Measurements from ENCODE around the gene MMP17.
"Not testable (repeated sequence)": the region's sequence is repeated elsewhere in the genome, so short reads cannot be mapped to it uniquely, and the experiment has no call there.

MMP17 gene

DNA sequence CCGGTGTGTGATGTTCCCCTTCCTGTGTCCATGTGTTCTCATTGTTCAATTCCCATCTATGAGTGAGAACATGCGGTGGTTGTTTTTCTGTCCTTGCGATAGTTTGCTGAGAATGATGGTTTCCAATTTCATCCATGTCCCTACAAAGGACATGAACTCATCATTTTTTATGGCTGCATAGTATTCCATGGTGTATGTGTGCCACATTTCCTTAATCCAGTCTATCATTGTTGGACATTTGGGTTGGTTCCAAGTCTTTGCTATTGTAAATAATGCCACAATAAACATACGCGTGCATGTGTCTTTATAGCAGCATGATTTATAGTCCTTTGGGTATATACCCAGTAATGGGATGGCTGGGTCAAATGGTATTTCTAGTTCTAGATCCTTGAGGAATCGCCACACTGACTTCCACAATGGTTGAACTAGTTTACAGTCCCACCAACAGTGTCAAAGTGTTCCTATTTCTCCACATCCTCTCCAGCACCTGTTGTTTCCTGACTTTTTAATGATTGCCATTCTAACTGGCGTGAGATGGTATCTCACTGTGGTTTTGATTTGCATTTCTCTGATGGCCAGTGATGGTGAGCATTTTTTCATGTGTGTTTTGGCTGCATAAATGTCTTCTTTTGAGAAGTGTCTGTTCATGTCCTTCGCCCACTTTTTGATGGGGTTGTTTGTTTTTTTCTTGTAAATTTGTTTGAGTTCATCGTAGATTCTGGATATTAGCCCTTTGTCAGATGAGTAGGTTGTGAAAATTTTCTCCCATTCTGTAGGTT is 18.5 kb upstream of the MMP17 start:
- H3K27ac ChIP-seq (ENCODE audit: extremely low read depth, low read depth, low read length); H3K4me3 ChIP-seq (ENCODE audit: low read depth, low read length); H3K4me1 ChIP-seq (ENCODE audit: control insufficient read depth, insufficient read depth, low read length); H3K9me3 ChIP-seq (ENCODE audit: control insufficient read depth, insufficient read depth, low read depth, low read length); POLR2A ChIA-PET; H3K36me3 ChIP-seq (ENCODE audit: control insufficient read depth in 2 of 2, insufficient read depth in 1 of 2, low read length in 2 of 2); CTCF ChIA-PET: not testable (repeated sequence)
- 0 out of 2 replicates have a peak, but pooled peaks have one; percentile 10 for TF ChIP-seq SCRT2 (tag by site-specific recombination; IDR thresholded peaks at IDR 0.05)
- TF ChIP-seq ZNF184 (tag by site-specific recombination; IDR thresholded peaks at IDR 0.05) = peak; percentile 40; the same call in 1 of the 2 replicates
- peak; percentile 80 for TF ChIP-seq ZNF146 (tag by site-specific recombination; IDR thresholded peaks at IDR 0.05)

DNA sequence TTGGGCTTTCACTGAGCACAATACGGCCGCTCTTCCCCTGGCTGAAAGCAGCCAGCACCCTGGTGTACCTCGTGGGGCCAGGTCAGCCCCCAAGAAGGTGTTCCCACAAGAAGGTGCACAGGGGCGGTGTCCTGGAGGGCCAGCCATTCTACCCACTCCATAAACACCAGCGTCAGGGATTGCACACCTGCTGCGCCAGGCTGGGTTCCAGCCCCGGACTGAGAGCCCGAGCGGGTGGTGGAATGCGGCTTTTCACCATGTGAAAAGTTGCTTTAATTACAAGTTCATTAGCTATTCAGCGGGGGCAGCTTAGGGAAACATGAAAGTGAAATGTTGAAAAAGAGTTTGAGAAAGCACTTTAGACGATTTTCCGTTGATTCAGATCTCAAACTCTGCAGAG is 17.5 kb upstream of the MMP17 start:
- ChIA-PET CTCF (no interaction called here), POLR2A (no interaction called here)
- no peaks in the 10 kb centered on the region for H3K36me3 ChIP-seq (ENCODE audit: control insufficient read depth in 2 of 2, insufficient read depth in 1 of 2, low read length in 2 of 2)
- H3K9me3 ChIP-seq (ENCODE audit: control insufficient read depth, insufficient read depth, low read depth, low read length) = no peaks in the 10 kb centered on the region
- TF ChIP-seq ZNF133 (tag by site-specific recombination; IDR thresholded peaks at IDR 0.05) (no peak), ZNF169 (tag by site-specific recombination; IDR thresholded peaks at IDR 0.05) (no peak), KLF16 (tag by site-specific recombination; IDR thresholded peaks at IDR 0.05) (no peak), ZNF132 (tag by site-specific recombination; IDR thresholded peaks at IDR 0.05; ENCODE audit: borderline replicate concordance) (no peak), ZIC2 (tag by site-specific recombination; IDR thresholded peaks at IDR 0.05) (no peak), ZXDB (tag by site-specific recombination; IDR thresholded peaks at IDR 0.05) (no peak), ZNF184 (tag by site-specific recombination; IDR thresholded peaks at IDR 0.05) (no peak), GLIS1 (tag by site-specific recombination; IDR thresholded peaks at IDR 0.05) (no peak), KLF1 (tag by site-specific recombination; IDR thresholded peaks at IDR 0.05) (no peak), ZNF146 (tag by site-specific recombination; IDR thresholded peaks at IDR 0.05) (no peak), ZNF239 (tag by site-specific recombination; IDR thresholded peaks at IDR 0.05) (no peak)
- TF ChIP-seq, protein P1, sequence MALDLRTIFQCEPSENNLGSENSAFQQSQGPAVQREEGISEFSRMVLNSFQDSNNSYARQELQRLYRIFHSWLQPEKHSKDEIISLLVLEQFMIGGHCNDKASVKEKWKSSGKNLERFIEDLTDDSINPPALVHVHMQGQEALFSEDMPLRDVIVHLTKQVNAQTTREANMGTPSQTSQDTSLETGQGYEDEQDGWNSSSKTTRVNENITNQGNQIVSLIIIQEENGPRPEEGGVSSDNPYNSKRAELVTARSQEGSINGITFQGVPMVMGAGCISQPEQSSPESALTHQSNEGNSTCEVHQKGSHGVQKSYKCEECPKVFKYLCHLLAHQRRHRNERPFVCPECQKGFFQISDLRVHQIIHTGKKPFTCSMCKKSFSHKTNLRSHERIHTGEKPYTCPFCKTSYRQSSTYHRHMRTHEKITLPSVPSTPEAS (tag by site-specific recombination; IDR thresholded peaks at IDR 0.05) = no peak
- TF ChIP-seq, protein P2, sequence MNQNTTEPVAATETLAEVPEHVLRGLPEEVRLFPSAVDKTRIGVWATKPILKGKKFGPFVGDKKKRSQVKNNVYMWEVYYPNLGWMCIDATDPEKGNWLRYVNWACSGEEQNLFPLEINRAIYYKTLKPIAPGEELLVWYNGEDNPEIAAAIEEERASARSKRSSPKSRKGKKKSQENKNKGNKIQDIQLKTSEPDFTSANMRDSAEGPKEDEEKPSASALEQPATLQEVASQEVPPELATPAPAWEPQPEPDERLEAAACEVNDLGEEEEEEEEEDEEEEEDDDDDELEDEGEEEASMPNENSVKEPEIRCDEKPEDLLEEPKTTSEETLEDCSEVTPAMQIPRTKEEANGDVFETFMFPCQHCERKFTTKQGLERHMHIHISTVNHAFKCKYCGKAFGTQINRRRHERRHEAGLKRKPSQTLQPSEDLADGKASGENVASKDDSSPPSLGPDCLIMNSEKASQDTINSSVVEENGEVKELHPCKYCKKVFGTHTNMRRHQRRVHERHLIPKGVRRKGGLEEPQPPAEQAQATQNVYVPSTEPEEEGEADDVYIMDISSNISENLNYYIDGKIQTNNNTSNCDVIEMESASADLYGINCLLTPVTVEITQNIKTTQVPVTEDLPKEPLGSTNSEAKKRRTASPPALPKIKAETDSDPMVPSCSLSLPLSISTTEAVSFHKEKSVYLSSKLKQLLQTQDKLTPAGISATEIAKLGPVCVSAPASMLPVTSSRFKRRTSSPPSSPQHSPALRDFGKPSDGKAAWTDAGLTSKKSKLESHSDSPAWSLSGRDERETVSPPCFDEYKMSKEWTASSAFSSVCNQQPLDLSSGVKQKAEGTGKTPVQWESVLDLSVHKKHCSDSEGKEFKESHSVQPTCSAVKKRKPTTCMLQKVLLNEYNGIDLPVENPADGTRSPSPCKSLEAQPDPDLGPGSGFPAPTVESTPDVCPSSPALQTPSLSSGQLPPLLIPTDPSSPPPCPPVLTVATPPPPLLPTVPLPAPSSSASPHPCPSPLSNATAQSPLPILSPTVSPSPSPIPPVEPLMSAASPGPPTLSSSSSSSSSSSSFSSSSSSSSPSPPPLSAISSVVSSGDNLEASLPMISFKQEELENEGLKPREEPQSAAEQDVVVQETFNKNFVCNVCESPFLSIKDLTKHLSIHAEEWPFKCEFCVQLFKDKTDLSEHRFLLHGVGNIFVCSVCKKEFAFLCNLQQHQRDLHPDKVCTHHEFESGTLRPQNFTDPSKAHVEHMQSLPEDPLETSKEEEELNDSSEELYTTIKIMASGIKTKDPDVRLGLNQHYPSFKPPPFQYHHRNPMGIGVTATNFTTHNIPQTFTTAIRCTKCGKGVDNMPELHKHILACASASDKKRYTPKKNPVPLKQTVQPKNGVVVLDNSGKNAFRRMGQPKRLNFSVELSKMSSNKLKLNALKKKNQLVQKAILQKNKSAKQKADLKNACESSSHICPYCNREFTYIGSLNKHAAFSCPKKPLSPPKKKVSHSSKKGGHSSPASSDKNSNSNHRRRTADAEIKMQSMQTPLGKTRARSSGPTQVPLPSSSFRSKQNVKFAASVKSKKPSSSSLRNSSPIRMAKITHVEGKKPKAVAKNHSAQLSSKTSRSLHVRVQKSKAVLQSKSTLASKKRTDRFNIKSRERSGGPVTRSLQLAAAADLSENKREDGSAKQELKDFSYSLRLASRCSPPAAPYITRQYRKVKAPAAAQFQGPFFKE (tag by site-specific recombination; IDR thresholded peaks at IDR 0.05; ENCODE audit: borderline replicate concordance) = no peak
- no peak overlapping the region for H3K4me3 ChIP-seq (ENCODE audit: low read depth, low read length)
- H3K27ac ChIP-seq (ENCODE audit: extremely low read depth, low read depth, low read length) = no peak overlapping the region
- no peaks in the 10 kb centered on the region for H3K4me1 ChIP-seq (ENCODE audit: control insufficient read depth, insufficient read depth, low read length)

DNA sequence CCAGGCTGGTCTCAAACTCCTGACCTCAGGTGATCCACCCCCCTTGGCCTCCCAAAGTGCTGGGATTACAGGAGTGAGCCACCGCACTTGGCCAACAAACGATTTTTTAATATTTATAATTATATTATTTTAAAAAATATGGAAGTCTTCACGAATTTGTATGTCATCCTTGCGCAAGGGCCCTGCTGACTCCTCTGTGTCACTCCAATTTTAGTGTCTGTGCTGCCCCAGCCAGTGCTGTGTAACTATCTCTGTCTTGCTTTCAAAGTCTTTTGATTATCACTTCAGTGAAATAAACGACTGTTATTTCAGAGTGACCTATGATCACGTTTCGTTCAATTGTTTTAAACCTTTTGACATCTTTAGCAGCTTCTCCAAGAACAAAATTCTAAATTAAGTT is 13.1 kb upstream of the MMP17 start:
- Histone ChIP-seq H3K27ac (ENCODE audit: extremely low read depth, low read depth, low read length) (no peak overlapping the region), H3K4me1 (ENCODE audit: control insufficient read depth, insufficient read depth, low read length) (no peaks in the 10 kb centered on the region), H3K36me3 (ENCODE audit: control insufficient read depth in 2 of 2, insufficient read depth in 1 of 2, low read length in 2 of 2) (no peaks in the 10 kb centered on the region), H3K9me3 (ENCODE audit: control insufficient read depth, insufficient read depth, low read depth, low read length) (no peaks in the 10 kb centered on the region), H3K4me3 (ENCODE audit: low read depth, low read length) (no peak overlapping the region)
- ChIA-PET POLR2A (no interaction called here), CTCF (no interaction called here)
- no peak for TF ChIP-seq OSR2 (tag by site-specific recombination; IDR thresholded peaks at IDR 0.05)
